HG03460 (cell line): ENCODE results near the gene MAP2K6.

ENCODE experiments used
- ATAC-seq: cut with Tn5 transposase; IDR thresholded peaks from one replicate; pipeline ENCODE4 v1.9.1; 2021; ENCODE audit not compliant: unreplicated experiment

The MAP2K6 gene

DNA sequence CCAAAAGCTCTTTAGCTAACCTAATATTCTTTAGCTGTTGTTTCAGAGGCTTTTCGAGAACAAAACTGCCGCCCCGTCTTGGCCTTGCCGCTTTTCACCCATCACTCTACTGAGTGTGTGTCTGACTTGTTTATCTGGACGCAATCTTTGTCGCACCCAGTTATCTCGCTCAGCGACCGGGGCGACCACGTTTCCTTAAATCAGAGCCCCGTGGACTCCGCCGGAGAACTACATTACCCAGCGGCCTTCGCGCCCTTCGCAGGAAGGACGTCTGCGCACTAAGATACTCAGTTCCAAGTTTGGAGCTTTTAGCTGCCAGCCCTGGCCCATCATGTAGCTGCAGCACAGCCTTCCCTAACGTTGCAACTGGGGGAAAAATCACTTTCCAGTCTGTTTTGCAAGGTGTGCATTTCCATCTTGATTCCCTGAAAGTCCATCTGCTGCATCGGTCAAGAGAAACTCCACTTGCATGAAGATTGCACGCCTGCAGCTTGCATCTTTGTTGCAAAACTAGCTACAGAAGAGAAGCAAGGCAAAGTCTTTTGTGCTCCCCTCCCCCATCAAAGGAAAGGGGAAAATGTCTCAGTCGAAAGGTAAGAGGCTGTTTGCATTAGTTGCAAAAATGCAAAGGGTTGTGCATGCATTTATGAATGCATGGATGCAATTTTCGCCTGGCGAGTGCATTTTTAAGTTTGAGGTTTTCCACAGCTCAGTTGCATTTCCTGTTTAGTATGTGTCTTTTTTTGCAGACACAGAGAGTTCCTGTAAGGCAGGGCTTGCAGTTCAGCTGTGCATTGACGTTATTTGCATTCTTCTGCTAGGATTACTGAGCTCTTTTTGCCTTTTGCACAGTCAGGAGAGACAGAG, at the start of gene MAP2K6:
Gene MAP2K6, plus strand, starts transcription at position 290 of the 867 bp plus-strand sequence. Its CDS starts 288 bp downstream, at position 578.
- peak; percentile 97 for ATAC-seq

DNA sequence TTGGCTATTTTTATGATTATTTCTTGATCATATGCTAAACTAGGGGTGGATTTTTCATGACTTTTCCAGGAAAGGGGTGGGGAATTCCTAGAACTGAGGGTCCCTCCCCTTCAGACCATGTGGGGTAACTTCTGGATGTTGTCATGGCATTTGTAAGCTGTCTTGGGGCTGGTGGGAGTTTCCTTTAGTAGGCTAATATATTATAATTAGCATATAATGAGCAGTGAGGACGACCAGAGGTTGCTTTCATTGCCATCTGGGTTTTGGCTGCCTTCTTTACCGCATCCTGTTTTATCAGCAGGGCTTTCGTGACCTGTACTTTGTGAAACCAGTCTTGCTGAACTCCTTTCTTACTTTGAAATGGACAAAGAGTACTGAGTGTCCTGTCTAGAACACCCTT, 47.2 kb upstream of the MAP2K6 start:
- ATAC-seq: peak; percentile 74

DNA sequence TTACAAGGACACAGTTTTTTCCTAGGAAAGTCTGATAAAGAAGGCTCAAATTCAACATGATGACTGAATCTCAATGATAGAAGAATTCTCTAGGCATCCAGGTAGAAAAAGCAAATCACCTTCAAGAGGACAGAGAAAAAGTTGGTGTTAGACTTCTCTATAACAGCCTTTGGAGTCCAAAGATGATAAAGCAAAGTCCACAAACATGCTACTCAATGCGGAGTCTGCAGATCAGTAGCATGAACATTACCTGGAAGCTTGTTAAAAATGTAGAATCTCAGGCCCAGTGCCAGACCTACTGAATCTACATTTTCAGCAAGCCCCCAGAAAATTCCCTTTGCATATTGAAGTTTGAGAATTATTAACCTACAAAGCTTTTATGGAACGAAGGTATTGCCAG, 41.4 kb upstream of the MAP2K6 start:
- no peak for ATAC-seq

DNA sequence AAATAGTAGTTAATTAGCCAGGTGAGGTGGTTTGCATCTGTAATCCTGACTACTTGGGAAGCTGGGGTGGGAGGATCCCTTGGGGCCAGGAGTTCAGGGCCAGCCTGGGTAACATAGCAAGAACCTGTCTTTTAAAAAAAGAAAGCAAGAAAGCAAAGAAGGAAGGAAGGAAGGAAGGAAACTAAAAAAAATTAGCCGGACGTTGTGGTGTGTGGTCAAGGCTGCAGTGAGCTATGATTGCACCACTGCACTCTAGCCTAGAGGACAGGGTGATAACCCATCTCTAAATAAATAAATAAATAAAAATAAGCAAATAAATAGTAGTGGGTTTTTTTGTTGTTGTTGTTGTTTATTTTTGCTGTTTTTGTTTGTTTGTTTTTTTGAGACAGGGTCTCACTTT, 39.3 kb upstream of the MAP2K6 start:
- no peak for ATAC-seq

DNA sequence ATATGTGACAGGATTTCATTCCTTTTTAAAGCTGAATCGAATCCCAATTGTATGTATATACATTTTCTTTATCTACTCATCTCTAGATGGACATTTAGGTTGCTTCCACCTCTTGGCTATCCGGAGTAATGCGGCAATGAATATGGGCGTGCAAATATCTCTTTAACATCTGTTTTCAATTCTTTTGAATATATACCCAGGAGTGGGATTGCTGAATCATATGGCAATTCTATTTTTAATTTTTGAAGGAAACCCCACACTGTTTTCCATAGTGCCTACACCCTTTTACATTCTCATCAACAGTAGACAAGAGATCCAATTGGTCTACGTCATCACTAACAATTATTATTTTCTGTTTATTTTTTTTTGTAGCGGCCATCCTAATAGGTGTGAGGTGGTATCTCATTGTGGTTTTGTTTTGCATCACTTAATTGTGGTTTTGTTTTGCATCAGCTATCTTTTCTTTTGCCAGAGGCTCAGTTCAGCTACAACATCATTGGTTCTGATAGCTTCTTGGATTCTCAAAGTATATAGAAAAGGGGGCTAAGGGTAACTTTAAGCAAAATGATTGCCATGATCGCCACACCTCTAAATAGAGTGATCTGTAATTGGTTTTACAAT, 25.6 kb upstream of the MAP2K6 start:
- no peak for ATAC-seq

DNA sequence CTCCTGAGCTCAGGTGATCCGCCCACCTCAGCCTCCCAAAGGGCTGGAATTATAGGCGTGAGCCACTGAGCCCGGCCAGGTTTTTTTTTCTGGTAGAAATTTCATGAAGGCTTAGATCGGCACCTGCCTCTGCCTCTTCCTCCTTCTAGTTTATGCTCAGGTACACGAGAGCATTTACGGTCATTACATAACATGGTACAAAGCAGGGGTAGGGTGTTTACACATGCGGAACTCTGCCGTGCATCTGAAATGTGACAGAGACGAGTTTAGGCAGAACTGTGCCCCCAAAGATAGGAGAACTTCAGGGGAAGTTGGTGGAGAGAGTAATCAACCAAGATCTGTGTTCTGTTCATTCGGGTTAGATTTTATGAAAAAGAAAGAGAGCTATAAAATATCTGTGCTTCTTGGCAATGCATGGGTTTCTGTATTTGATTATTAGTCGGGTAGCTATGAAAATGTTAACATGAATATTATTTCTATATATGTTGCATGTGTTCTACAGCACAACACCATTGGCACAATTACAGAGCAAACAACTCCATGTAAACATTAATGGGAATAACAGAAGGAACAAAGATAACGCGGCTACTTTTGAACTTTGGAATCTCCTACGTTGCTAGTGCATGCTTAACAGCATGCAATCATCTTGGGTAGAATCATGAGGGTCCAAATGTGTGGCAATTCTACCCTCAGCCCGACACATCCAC, 23.5 kb upstream of the MAP2K6 start:
- no peak for ATAC-seq

DNA sequence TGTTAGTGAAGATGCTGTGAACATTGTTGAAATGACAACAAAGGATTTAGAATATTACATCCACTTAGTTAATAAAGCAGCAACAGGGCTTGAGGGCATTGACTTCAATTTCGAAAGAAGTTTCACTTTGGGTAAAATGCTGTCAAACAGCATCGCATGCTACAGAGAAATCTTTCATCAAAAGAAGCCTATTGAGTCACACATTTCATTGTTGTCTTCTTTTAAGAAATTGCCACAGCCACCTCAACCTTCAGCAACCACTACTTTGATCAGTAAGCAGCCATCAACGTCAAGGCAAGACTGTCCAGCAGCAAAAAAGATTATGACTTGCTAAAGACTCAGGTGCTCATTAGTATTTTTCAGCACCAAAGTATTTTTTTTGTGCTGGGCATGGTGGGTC, 13.2 kb upstream of the MAP2K6 start:
- ATAC-seq: no peak

DNA sequence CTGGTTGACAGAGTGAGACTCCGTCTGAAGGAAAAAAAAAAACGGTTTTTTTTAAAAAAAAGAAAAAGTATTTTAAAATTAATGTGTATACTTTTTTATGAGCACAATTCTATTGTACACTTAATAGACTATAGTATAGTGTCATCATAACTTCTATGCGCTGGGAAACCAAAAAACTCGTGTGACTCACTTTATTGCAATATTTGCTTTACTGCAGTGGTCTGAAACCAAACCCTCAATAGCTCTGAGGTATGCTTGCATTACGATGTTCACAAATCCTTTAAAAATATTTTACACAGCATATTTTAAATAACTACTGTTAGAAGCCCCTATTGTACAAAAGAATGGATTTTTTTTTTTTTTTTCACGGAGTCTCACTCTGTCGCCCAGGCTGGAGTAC, 12.4 kb upstream of the MAP2K6 start:
- ATAC-seq: no peak

DNA sequence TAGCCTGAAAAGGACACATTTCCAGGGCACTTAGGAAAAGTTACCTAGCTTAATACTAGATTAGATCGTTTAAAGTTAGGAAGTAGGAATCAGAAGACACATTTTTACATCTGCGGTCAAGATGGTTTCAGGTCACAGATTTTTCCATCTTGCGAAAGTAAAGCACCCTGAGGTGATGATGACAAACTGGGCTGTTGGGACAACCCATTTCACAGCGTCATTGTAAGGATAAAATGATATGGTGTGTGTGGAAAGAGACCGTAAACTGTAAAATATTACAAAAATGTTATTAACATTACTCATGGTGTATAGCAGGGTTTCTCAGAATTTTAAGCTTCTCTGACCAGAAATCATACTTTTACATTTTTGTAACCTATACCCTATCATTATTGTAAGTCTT, 10.1 kb upstream of the MAP2K6 start:
- ATAC-seq: no peak

DNA sequence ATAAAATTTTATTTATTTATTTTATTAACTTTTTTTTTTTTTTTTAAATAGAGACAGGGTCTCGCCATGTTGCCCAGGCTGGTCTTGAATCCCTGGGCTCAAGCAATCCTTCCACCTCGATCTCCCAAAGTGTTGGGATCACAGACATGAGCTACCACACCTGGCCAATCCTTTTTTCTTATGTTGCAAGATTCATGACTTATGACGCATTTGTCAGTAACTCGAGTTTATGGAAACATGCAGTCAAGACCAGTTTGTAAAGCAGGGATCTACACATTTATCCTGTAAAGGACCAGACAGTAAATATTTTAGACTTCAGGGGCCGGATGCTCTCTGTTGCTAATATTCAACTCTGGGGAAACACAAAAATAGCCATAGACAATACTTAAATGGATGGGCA, 9.4 kb upstream of the MAP2K6 start:
- no peak for ATAC-seq

DNA sequence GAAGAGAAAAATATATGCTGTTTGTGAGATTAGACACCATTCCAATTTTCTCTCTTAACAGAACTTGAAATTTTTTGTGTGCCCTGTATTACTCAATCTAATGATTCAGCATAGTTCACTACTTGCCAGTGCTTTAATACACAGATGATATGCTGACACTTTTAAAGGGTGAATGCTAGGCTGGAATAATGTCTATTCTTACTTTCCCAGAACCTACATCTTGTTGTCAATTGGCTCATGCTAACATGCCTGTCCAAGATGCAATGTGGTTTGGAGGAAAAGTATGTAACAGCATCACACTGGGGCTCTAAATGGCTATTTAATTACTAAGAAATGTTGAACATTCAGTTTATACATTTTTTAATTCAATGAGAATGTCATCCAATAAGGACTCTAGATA, 7.6 kb upstream of the MAP2K6 start:
- ATAC-seq: no peak

DNA sequence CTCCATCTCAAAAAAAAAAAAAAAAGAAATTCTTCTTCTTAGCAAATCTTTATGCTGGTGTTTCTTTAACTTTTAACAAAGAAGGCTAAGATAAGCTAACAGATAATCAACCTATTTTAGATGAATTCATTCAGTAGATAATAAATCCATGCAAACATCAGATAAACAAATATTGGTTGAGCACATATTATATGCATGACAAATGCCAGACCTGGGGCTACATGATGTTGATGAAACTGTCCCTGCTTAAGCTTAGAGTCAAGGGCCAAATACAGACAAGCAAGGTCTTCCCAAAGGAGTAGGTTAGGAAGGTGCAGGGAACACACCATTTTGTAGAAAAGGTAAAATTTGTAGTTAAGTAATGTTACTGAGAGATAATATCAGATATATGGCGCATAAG, 6.7 kb upstream of the MAP2K6 start:
- no peak for ATAC-seq

DNA sequence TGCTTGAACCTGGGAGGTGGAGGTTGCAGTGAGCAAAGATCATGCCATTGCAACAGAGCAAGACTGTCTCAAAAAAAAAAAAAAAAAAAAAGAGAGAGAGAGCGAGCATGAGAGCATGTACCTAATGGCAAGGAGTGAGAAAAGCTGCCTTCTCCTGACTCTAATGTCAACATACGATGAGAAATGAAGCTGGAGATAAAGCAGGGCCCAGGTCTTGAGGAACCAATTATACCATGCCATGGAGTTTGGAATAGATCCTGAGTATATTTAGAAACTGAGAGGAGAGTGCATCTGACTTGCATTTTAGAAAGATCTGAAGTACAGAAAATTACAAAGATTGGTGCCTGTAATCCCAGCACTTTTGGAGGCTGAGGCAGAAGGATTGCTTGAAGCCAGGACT, 3.8 kb upstream of the MAP2K6 start:
- ATAC-seq: no peak

DNA sequence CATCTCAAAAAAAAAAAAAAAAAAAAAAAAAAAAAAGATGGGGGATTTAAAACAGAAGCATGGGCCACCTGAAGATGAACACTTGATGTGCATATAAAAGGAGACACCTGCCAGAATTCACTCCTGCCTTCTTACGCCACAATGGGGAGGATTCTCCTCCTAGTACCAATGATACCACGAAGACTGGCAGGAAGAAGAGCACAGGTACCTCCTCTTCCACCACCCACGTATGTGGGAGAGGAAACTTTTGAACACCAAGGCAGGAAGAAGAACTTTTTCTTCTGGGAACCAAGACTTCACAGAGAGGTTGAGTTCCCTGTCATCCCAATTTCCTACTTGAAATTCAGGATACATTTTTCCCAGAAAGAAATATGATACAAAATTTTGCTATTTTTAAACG, 2.7 kb upstream of the MAP2K6 start:
- no peak for ATAC-seq

DNA sequence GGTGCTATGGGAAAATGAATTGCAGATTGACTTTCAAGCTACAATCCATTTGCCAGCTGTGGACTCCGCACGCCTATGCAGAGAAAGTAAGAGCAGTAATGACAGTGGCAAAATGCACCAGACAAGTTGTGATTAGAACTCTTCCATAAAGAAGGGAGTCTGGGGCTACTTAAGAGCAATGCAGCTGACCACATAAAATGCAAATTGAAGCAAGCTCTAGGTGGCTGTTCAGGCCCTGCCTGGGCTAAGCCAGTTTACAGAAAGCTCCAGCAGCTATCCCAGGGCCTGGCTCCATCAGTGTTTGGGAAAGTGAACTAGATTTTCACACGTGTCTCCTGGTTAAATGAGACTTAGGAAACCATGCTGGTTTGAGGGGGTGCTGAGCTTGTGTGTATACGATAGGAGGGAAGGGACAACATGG, 2.2 kb upstream of the MAP2K6 start:
- no peak for ATAC-seq

DNA sequence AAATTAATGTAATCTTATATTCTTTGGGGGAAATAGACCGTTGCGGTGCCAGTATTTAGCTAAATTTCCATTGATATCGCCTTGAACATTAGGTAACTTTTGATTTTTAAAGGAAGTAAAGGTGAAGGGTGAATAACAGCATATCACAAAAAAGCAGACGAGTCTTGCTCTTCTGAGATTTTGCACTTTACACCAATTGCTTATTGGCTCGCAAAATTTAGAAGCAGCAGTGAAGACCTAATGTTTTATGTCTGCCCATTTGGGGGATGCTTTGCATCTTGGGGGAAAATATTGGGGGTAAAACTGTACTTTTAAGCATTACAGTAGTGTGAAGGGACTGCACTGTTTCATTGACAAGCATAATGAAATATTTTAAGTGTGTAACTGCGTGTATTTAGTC, 934 bp downstream of the MAP2K6 start:
- no peak for ATAC-seq

DNA sequence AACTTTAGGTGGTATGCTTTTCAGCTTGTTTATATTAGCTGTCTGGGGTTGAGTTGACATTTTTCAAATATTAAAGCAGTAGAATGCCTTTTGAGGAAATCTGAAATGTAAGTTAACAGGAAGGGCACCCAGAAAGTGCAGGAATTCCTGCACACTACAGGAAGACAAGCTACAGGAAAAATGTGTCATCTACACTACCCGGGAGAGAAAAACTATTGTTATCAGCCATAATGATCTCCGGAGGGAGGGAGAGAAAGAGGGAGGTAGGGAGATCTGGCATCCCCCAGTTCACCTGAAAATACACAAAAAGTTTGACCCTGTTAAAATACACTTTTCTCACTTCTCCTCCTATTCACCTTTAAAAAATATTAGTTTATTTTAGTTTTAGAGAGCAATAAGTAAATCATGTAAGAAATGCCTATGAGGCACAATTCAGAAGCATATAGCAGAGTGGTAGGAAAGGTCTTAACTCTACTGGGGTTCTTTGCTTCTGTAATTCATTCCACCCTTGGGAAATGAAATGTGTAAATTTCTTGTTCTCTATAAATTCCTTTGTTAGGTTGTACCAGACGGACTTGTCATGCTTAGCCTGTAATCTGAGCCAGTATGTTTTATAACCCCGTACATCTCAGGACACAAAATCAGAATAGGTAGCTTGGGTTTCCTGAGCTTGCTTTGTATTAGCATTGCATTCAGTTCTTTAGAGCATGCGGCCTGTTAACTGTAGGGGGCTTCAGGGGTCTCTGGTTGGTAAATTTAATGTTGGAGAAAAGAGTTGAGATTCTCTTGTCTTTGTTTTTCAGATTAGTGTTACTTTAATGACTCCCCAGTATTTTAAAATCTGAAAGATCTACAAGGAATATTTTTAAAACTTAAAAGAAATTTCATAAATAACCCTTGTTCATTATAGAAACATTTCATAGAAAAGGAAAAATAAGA, 3.3 kb downstream of the MAP2K6 start:
- ATAC-seq: no peak

DNA sequence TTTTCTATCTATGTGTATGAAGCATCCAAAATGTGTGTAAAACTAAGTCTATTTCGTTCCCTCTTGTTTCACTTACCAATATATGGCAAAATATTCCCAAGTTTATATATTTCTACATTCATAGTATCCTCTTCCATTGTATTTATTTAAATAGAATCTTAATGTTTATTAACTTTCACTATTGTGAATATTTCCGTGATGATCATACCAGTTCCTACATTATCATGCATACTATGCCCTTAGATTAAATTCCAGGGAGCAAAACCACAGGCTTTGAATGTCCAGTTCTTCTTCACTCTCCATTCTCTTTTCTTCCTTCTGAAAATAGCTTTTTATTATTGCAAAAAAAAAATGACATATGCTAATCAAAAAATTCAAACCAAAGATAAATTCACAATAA, 4.0 kb downstream of the MAP2K6 start:
- no peak for ATAC-seq

DNA sequence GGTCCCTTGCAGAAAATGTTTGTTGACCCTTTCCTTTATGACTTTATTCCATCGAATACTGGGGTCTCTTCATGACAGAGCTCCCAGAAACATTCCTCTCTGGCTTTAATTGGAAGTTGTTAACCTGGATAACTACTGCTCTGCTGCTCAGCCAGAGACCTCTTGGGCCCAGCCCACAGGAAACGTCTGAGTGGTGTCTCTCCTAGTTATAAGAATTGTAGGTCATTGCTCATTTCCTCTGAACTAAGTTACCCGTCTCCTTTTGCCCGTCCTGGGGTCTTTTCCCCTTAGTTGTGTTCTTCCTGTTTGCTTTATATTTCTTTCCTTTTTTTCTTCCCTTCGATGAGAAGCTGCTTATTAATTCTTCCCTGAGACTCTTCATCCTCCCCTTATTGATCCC, 9.0 kb downstream of the MAP2K6 start:
- no peak for ATAC-seq

DNA sequence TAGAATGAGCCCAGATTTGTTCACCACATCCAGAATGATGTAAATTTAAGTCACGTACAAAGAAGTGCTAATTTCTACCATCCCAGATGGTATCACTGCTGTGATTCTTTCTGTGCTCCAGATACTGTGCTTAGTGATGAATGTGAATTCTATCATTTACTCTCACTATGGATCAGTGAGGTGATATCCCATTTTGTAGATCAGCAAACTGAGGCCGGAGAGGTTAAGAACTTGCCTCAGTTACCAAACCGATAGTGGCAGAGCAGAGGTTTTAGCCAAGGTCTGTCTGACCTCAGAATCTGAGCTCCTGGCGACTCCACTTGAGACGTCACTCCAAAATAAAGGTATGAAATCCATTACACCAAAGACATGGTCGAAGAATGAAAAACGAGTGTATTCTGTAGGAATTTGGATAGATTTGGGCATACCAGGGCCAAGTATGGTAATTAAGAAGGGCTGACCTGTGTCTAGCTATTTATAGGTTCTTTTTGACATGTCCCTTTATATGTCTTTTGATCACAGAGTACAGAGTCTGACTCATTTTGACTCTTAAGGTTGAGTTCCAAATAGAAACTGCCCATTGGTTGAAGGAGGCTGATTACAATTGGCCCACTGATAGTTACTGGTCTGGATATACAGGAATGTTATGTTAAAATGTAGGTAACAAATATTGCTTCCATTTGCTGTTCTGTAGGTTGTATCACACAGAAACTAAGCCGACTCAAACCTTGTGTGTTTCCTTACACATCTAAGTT, 10.0 kb downstream of the MAP2K6 start:
- ATAC-seq: no peak
